SK-MEL-5 (cell line): ENCODE measurements around the gene SLC35F3. TPM values are rescaled to one million over a fixed set of nuclear protein-coding genes. Genes with fewer than 3 reads are reported as not detected.
"Not testable (repeated sequence)": the region's sequence is repeated elsewhere in the genome, so short reads cannot be mapped to it uniquely, and the experiment has no call there.

ENCODE experiments used
- DNase-seq: peaks from one replicate; pipeline ENCODE4 v3.0.0-alpha.2; 2016; ENCODE audit warnings: low read depth, low spot score
- in situ Hi-C: cut with HindIII; loops from 2 replicates; pipeline ENCODE4 v1.10.0; 2016; ENCODE audit warnings: low sequenced_read_pairs, high pct_unique_total_duplicates, low pct_unique_long_range_greater_than_20kb
- polyA plus RNA-seq, 2 experiments: library from polyadenylated mRNA; depleted of rRNA; stranded (reverse); fragments of >200 nt; gene quantifications; 2 replicates each; pipeline ENCODE4 v1.2.3, GENCODE V29; 2015
- total RNA-seq: library from RNA; depleted of rRNA; stranded (reverse); fragments of >200 nt; shearing (Covaris generic); gene quantifications from 2 replicates; pipeline ENCODE4 v1.2.3, GENCODE V29; 2014; rRNA removed

SLC35F3 gene
- total RNA-seq, result 0.03 and 0.05 TPM in 2 replicates
- polyA plus RNA-seq (2015; cell fraction: cytosol; rRNA removed), result not detected in 2 replicates
- not detected in 2 replicates for polyA plus RNA-seq (2015; cell fraction: nucleus; rRNA removed)

DNA sequence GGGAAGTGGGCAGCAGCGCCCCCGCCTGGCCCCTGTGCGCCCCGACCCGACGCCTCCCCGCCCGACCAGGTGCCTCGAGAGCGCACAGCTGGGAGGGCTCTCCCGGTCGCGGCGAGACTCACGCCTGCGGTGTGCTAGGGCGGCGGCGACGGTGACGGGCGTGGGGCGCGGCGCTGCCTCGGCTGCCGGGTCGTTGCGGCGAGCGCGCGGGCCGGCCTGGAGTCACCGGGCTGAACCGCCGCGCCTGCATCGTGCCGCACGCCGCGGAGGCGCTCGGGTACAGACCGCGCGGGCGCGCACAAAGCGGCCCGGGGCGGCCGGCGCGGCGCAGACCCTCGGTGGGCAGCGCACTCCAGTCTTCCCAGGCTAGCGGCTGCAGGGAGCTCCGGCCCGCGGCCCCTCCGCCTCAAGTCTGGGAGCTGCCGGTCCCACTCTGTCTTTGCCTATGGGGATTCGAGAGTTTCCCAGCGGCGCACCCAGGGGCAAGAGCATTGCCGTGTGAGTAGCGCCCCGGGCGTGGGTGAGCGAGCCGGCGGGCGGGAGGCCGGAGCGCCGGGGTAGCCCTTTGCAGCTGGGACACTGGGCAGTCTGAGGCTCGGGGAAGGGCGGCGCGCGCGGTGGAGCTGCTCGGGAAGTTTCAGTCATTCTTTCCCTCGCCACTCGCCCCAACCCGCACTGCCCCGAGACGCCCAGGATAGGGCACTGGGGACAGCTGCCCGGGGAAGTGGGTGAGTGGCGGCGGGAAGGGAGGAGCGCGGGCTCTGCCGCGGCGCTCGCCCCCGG lies at the start of gene SLC35F3:
TSS of gene SLC35F3 (plus strand) at position 44 of the 783 bp plus-strand sequence.
- DNase-seq, result no peak
- in situ Hi-C loops, result no loop called here

- in situ Hi-C loops, result no loop called here
Measured at GRCh38 chr1:233859446-233859845, 45.0 kb upstream of the SLC35F3 start.

GRCh38 chr1:233863901-233864545 lies 40.5 kb upstream of the SLC35F3 start:
- in situ Hi-C loops, result no loop called here
- no peak for DNase-seq

More at GRCh38 chr1:233859446-233859845, 45.0 kb upstream of the SLC35F3 start:
- DNase-seq, result no peak

- in situ Hi-C loops, result no loop called here
- no peak for DNase-seq
Measured at GRCh38 chr1:233864578-233864977, 39.9 kb upstream of the SLC35F3 start.

DNA sequence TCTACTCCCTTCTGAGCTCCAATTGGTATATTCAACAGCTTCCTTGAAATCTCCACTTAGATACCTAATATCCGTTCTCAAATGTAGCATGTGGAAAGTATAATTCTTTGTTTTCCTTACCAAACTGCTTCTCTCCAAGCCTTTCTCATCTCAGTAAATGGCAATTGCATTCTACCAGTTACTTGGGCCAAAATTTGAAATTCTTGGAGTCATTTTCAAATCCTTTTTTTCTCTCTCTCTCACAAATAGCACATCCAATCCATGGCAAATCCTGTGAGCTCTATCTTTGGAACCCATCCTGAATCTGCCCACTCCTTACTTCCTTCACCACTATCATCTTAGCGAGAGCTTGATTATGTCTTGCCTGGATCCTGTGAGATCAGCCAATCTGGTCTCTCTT lies 39.3 kb upstream of the SLC35F3 start:
- no peak for DNase-seq
- in situ Hi-C loops, result no loop called here

- in situ Hi-C loops, result no loop called here
- no peak for DNase-seq
Measured at GRCh38 chr1:233865902-233866301, 38.6 kb upstream of the SLC35F3 start.

DNA sequence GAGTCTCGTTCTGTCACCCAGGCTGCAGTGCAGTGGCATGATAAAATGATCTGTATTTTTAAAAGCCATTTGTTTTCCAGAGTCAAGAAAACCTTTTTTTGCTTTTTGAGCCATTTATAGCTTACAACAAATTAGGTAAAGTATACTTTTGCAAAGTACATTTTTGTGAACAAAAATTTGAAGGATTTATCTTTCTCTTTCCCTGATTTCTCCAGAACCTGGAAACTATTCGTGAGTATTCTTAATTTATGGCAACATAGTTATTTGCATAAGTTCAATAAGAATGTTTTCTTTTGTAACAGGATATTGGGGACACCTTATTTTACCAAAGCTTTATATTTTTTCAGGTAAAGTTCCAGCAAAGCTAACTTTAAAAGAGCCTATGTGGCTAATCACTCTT lies 37.4 kb upstream of the SLC35F3 start:
- no peak for DNase-seq

GRCh38 chr1:233868461-233868860 lies 36.0 kb upstream of the SLC35F3 start:
- DNase-seq, result no peak

More for the DNA sequence above, 37.4 kb upstream of the SLC35F3 start:
- in situ Hi-C loops, result no loop called here

GRCh38 chr1:233869680-233870079 lies 34.8 kb upstream of the SLC35F3 start:
- DNase-seq, result no peak
- in situ Hi-C loops, result no loop called here

More at GRCh38 chr1:233868461-233868860, 36.0 kb upstream of the SLC35F3 start:
- in situ Hi-C loops, result no loop called here

GRCh38 chr1:233873666-233874065 lies 30.8 kb upstream of the SLC35F3 start:
- no peak for DNase-seq
- in situ Hi-C loops, result no loop called here

DNA sequence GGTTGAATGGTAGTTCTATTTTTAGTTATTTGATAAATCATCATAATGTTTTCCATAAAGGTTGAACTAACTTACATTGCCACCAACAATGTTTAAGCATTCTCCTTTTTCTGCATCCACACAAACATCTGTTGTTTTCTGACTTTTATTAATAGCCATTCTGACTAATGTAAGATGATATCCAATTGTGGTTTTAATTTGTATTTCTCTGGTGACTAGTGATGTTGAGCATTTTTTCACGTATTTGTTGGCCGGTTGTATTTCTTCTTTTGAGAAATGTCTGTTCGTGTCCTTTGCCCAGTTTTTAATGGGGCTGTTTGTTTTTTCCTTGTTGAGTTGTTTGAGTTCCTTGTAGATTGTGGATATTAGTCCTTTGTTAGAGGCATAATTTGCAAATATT lies 24.6 kb upstream of the SLC35F3 start:
- no peak for DNase-seq
- in situ Hi-C loops, result no loop called here

GRCh38 chr1:233883671-233884070 lies 20.8 kb upstream of the SLC35F3 start:
- in situ Hi-C loops, result no loop called here
- DNase-seq, result no peak

DNA sequence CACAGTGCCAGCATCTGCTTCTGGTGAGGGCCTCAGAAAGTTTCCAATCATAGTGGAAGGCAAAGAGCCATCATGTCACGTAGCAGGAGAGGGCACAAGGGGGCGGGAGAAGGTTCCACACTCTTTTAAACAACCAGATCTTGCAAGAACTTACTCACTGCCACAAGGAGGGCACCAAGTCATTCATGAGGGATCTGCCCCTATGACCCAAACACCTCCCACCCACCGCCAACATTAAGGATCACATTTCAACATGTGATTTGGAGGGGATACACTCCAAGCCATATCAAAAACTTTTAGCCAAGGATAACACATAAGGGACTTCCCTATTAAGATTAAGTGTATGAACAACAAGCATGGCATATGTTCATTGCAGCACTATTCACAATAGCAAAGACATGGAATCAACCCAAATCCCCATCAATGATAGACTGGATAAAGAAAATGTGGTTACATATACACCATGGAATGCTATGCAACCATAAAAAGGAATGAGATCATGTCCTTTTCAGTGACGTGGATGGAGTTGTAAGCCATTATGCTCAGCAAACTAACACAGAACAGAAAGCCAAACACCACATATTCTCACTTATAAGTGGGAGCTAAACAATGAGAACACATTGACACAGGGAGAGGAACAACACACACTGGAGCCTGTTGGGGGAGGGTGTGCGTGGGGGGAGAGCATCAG lies 19.9 kb upstream of the SLC35F3 start:
- in situ Hi-C loops, result no loop called here
- no peak for DNase-seq

- no peak for DNase-seq
- in situ Hi-C loops, result no loop called here
Measured at GRCh38 chr1:233885196-233885920, 19.1 kb upstream of the SLC35F3 start.

GRCh38 chr1:233891151-233891550 lies 13.3 kb upstream of the SLC35F3 start:
- DNase-seq, in situ Hi-C loops: not testable (repeated sequence)

DNA sequence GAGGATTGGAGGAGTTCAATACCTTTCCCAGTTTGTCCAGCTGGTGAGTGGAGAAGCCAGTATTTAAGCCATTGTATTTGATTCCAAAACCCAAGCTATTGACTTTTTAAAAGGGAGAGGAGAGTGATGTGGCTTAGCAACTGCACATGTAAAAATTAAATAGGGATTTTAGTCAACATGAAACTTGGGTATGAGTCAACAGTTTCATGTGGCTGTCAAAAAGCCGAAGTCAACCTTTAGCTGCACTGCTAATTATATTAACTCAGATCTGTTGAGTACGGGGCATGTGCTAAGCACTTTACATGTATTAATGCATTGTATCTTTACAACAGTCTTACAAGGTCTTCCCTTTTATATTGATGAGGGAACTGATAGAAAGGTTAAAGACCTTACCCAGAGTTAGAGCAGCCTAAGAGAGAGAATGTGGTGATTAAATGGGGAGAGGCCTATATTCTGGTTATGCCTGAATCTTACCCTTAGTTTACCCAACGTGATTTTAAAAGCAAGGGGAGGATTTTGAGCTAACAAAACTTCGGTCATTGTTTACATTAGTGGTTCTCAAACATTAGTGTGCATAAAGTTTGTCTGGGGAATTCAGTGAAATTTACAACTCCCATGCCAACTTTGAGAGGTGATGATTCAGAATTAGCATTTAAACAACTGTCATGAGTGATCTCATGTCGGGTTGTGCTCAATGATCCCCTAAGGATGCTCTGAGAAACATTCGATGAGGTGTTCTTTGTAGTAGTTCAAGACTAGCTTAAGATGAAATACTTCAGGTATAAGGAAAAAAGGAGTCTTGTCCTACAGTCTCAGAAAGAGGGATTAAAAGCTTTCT lies 6.9 kb upstream of the SLC35F3 start:
- in situ Hi-C loops, result no loop called here
- no peak for DNase-seq

GRCh38 chr1:233901495-233901894 lies 3.0 kb upstream of the SLC35F3 start:
- in situ Hi-C loops, result no loop called here
- DNase-seq, result no peak
